AG09319 (cell line): ENCODE measurements around the gene C4orf51.

Experiments used
- DNase-seq: peaks from one replicate; pipeline ENCODE4 v3.0.0-alpha.2; 2010; ENCODE audit warnings: low read depth; ENCODE audit errors: extremely low read depth
- CTCF ChIP-seq: IDR thresholded peaks from 2 replicates; pipeline ENCODE4 v1.5.1; 2011; ENCODE audit warnings: low read depth, mild to moderate bottlenecking, inconsistent platforms, low read length, moderate library complexity

Gene C4orf51

GRCh38 chr4:145660064-145660463 lies 19.9 kb upstream of the C4orf51 start:
- DNase-seq: no peak
- TF ChIP-seq CTCF: no peak

GRCh38 chr4:145663194-145663593 lies 16.8 kb upstream of the C4orf51 start:
- no peak for TF ChIP-seq CTCF

GRCh38 chr4:145665773-145666172 lies 14.2 kb upstream of the C4orf51 start:
- no peak for DNase-seq
- no peak for TF ChIP-seq CTCF

More at GRCh38 chr4:145663194-145663593, 16.8 kb upstream of the C4orf51 start:
- no peak for DNase-seq

- TF ChIP-seq CTCF: no peak
- DNase-seq: no peak
These were observed 9.5 kb upstream of the C4orf51 start for GRCh38 chr4:145670422-145670821.

GRCh38 chr4:145679520-145679919 lies 426 bp upstream of the C4orf51 start:
- no peak for TF ChIP-seq CTCF
- peak; percentile 69 for DNase-seq

- DNase-seq: no peak
- no peak for TF ChIP-seq CTCF
These were observed 956 bp downstream of the C4orf51 start for GRCh38 chr4:145680902-145681301.

- DNase-seq: no peak
- no peak for TF ChIP-seq CTCF
These were observed 1.6 kb downstream of the C4orf51 start for GRCh38 chr4:145681518-145681917.
